OCI-LY7 (cell line): ENCODE measurements around the gene TMEM259. TPM values are rescaled to one million over a fixed set of nuclear protein-coding genes. Genes with fewer than 3 reads are reported as not detected.

Experiments
- BruUV-seq: library from RNA; stranded (reverse); fragments of 400-500 nt; replicated peaks from 2 replicates; lab custom pipeline; 2021; lab: Mats Ljungman, UMichigan
- CTCF ChIA-PET: fragments of 300-600 bp; sonication (Branson Sonifier 250); formaldehyde crosslinking; loops from one replicate; lab custom pipeline; 2022; ENCODE audit warnings: antibody characterized with exemption; ENCODE audit not compliant: unreplicated experiment; lab: Charles Lee
- POLR2A ChIA-PET: fragments of 300-600 bp; sonication (Branson Sonifier 250); formaldehyde crosslinking; loops from one replicate; lab custom pipeline; 2022; ENCODE audit warnings: antibody characterized with exemption; lab: Charles Lee
- DNase-seq: peaks from one replicate; pipeline ENCODE4 v3.0.0-alpha.2; 2015; ENCODE audit warnings: low spot score
- H2AFZ ChIP-seq: fragments of 200-600 bp; sonication (generic), shearing (Covaris generic); 2 replicates; pipeline ENCODE4 v1.6.1; 2014; ENCODE audit warnings: mild to moderate bottlenecking, antibody characterized with exemption, low read length, moderate library complexity
- H3K27ac ChIP-seq: fragments of 200-600 bp; sonication (generic); 2 replicates; pipeline ENCODE4 v1.5.1; 2014; ENCODE audit warnings: mixed run types, low read depth, mild to moderate bottlenecking, moderate library complexity, low read length, inconsistent platforms; ENCODE audit not compliant: poor library complexity, severe bottlenecking
- H3K36me3 ChIP-seq: fragments of 200-600 bp; sonication (generic); 2 replicates; pipeline ENCODE4 v1.6.1; 2014; ENCODE audit warnings: mild to moderate bottlenecking, antibody characterized with exemption, low read length, moderate library complexity, mixed read lengths; ENCODE audit not compliant: insufficient read depth
- H3K4me1 ChIP-seq: fragments of 200-600 bp; sonication (generic); 2 replicates; pipeline ENCODE4 v1.5.1; 2014; ENCODE audit warnings: mild to moderate bottlenecking, low read length; ENCODE audit not compliant: insufficient read depth, poor library complexity, severe bottlenecking
- H3K4me2 ChIP-seq: fragments of 200-600 bp; sonication (generic); 2 replicates; pipeline ENCODE4 v1.6.1; 2014; ENCODE audit warnings: mild to moderate bottlenecking, low read length
- H3K4me3 ChIP-seq: fragments of 200-600 bp; sonication (generic); 2 replicates; pipeline ENCODE4 v1.5.1; 2014; ENCODE audit warnings: mild to moderate bottlenecking, low read depth, low read length; ENCODE audit not compliant: poor library complexity, severe bottlenecking
- H3K79me2 ChIP-seq: fragments of 200-600 bp; sonication (generic); 2 replicates; pipeline ENCODE4 v1.6.1; 2016; ENCODE audit warnings: low read depth, mild to moderate bottlenecking, low read length, moderate library complexity, mixed read lengths; ENCODE audit not compliant: insufficient read depth
- H3K9me2 ChIP-seq: fragments of 200-600 bp; sonication (generic); 2 replicates; pipeline ENCODE4 v1.6.1; 2016; ENCODE audit warnings: mild to moderate bottlenecking, low read length, mixed read lengths; ENCODE audit not compliant: insufficient read depth
- H3K9me3 ChIP-seq: fragments of 200-600 bp; sonication (generic); 2 replicates; pipeline ENCODE4 v1.6.1; 2014; ENCODE audit warnings: mild to moderate bottlenecking, mixed run types, low read length, mixed read lengths
- H4K20me1 ChIP-seq: fragments of 200-600 bp; sonication (generic); 2 replicates; pipeline ENCODE4 v1.6.1; 2014; ENCODE audit warnings: mild to moderate bottlenecking, antibody characterized with exemption, low read length, moderate library complexity, mixed read lengths; ENCODE audit not compliant: insufficient read depth
- CTCF ChIP-seq: fragments of 200-600 bp; sonication (generic); conservative IDR thresholded peaks from 2 replicates; pipeline ENCODE4 v1.5.1; 2014; ENCODE audit warnings: mild to moderate bottlenecking, antibody characterized with exemption, low read length, moderate library complexity, mixed read lengths
- EZH2phosphoT487 ChIP-seq: fragments of 200-600 bp; sonication (generic); IDR thresholded peaks from 2 replicates; pipeline ENCODE4 v1.6.1; 2018; ENCODE audit warnings: low read depth, borderline replicate concordance, mild to moderate bottlenecking, mixed run types, antibody characterized with exemption, low read length, moderate library complexity, mixed read lengths
- intact Hi-C: fragments of 100-400 bp; cut with micrococcal nuclease; formaldehyde crosslinking; loops from one replicate; pipeline ENCODE4 v1.10.0; 2022; ENCODE audit not compliant: unreplicated experiment
- total RNA-seq, 2 experiments: library from RNA; depleted of rRNA in 1 of 2; stranded (reverse); fragments of >200 nt in 1 of 2; shearing (Covaris generic) in 1 of 2; gene quantifications; 2 replicates each; pipeline ENCODE4 v1.2.3, GENCODE V29; 2014 to 2022

Gene TMEM259
- total RNA-seq, 2 experiments from 2014 or later: 169 to 195 TPM

- peaks cover 30% of the 10 kb centered on the region; the same call in 1 of the 2 replicates for H3K36me3 ChIP-seq
These were observed 28.9 kb upstream of the TMEM259 start for GRCh38 chr19:1049800-1050199.

GRCh38 chr19:1049106-1049505 is 28.2 kb upstream of the TMEM259 start:
- Histone ChIP-seq H3K9me2 (no peaks in the 10 kb centered on the region), H3K9me3 (no peaks in the 10 kb centered on the region), H3K4me3 (no peak overlapping the region), H3K4me1 (peaks cover 20% of the 10 kb centered on the region), H3K27ac (no peak overlapping the region), H3K79me2 (no peaks in the 10 kb centered on the region), H3K4me2 (no peak overlapping the region), H4K20me1 (no peaks in the 10 kb centered on the region), H3K36me3 (peaks cover 23% of the 10 kb centered on the region; the same call in 1 of the 2 replicates), H2AFZ (no peak overlapping the region)
- CTCF ChIA-PET: no interaction called here
- no peak for DNase-seq
- intact Hi-C loops: no loop called here
- no TSS peak for BruUV-seq
- POLR2A ChIA-PET: no interaction called here
- TF ChIP-seq CTCF: no peak
- no peak for TF ChIP-seq EZH2phosphoT487

More at GRCh38 chr19:1049800-1050199, 28.9 kb upstream of the TMEM259 start:
- POLR2A ChIA-PET: no interaction called here
- Histone ChIP-seq H3K9me2 (no peaks in the 10 kb centered on the region), H3K4me3 (no peak overlapping the region), H3K79me2 (no peaks in the 10 kb centered on the region), H4K20me1 (no peaks in the 10 kb centered on the region), H3K4me2 (no peak overlapping the region), H3K9me3 (no peaks in the 10 kb centered on the region), H2AFZ (no peak overlapping the region), H3K27ac (no peak overlapping the region), H3K4me1 (peaks cover 15% of the 10 kb centered on the region)
- DNase-seq: no peak
- intact Hi-C loops: no loop called here
- CTCF ChIA-PET: no interaction called here
- no TSS peak for BruUV-seq
- no peak for TF ChIP-seq CTCF
- TF ChIP-seq EZH2phosphoT487: no peak

GRCh38 chr19:1047696-1048147 is 26.8 kb upstream of the TMEM259 start:
- H3K36me3 ChIP-seq: peaks cover 18% of the 10 kb centered on the region; the same call in 1 of the 2 replicates
- intact Hi-C loops: no loop called here
- H3K4me2 ChIP-seq: no peak overlapping the region
- TF ChIP-seq CTCF (no peak), EZH2phosphoT487 (no peak)
- ChIA-PET POLR2A (no interaction called here), CTCF (interaction anchor here (0.8 kb wide), 1 partner anchor 27 kb away, joined by 3 read pairs; no protein-coding TSS in a partner anchor)
- DNase-seq: no peak
- H3K9me2 ChIP-seq: no peaks in the 10 kb centered on the region
- H3K27ac ChIP-seq: no peak overlapping the region
- peaks cover 20% of the 10 kb centered on the region for H3K4me1 ChIP-seq
- H2AFZ ChIP-seq: no peak overlapping the region
- no peak overlapping the region for H3K4me3 ChIP-seq
- H4K20me1 ChIP-seq: no peaks in the 10 kb centered on the region
- H3K9me3 ChIP-seq: no peaks in the 10 kb centered on the region
- no peaks in the 10 kb centered on the region for H3K79me2 ChIP-seq
- no TSS peak for BruUV-seq
